Cortex of kidney (tissue), 1 donor: ENCODE measurements around the gene GNA12.
"Not testable (repeated sequence)": the region's sequence is repeated elsewhere in the genome, so short reads cannot be mapped to it uniquely, and the experiment has no call there.

Experiments
- DNase-seq: peaks from one replicate; lab custom pipeline; 2025; lab: John Stamatoyannopoulos, UW

GNA12 gene

GRCh38 chr7:2728316-2729030 is 115.6 kb downstream of the GNA12 start:
- no peak for DNase-seq

GRCh38 chr7:2727206-2727605 is 116.9 kb downstream of the GNA12 start:
- DNase-seq = not testable (repeated sequence)

GRCh38 chr7:2726316-2727018 is 117.6 kb downstream of the GNA12 start:
- no peak for DNase-seq

- no peak for DNase-seq
Measured at GRCh38 chr7:2725178-2726105, 118.7 kb downstream of the GNA12 start.

- no peak for DNase-seq
Measured at GRCh38 chr7:2724453-2725177, 119.5 kb downstream of the GNA12 start.

GRCh38 chr7:2724036-2724435 is 120.1 kb downstream of the GNA12 start:
- not testable (repeated sequence) for DNase-seq

GRCh38 chr7:2723138-2723850 is 120.8 kb downstream of the GNA12 start:
- DNase-seq = no peak

- no peak for DNase-seq
Measured at GRCh38 chr7:2722591-2722990, 121.5 kb downstream of the GNA12 start.

GRCh38 chr7:2721842-2722241 is 122.3 kb downstream of the GNA12 start:
- no peak for DNase-seq

GRCh38 chr7:2720024-2720423 is 124.1 kb downstream of the GNA12 start:
- DNase-seq = no peak

- DNase-seq = no peak
Measured at GRCh38 chr7:2719007-2719406, 125.1 kb downstream of the GNA12 start.

GRCh38 chr7:2718296-2718965 is 125.7 kb downstream of the GNA12 start:
- DNase-seq = no peak

- no peak for DNase-seq
Measured at GRCh38 chr7:2717293-2718261, 126.5 kb downstream of the GNA12 start.

- DNase-seq = no peak
Measured at GRCh38 chr7:2716906-2717292, 127.2 kb downstream of the GNA12 start.

- no peak for DNase-seq
Measured at GRCh38 chr7:2716488-2716887, 127.6 kb downstream of the GNA12 start.

GRCh38 chr7:2715341-2716231 is 128.5 kb downstream of the GNA12 start:
- no peak for DNase-seq

GRCh38 chr7:2714636-2715035 is 129.5 kb downstream of the GNA12 start:
- DNase-seq = no peak

GRCh38 chr7:2713978-2714377 is 130.1 kb downstream of the GNA12 start:
- no peak for DNase-seq
